HCT116 (cell line): Measurements from ENCODE around the gene CUL9. TPM values are rescaled to one million over a fixed set of nuclear protein-coding genes. Genes with fewer than 3 reads are reported as not detected.

Source experiments
- ATAC-seq: fragments of 200-7000 bp; cut with Tn5 transposase; 2 replicates; pipeline ENCODE4 v1.9.1; 2020; ENCODE audit warnings: mild to moderate bottlenecking, moderate library complexity
- BruUV-seq: library from RNA; stranded (reverse); fragments of 400-500 nt; replicated peaks from 2 replicates; lab custom pipeline; 2021; lab: Mats Ljungman, UMichigan
- CTCF ChIA-PET: fragments of 300-600 bp; sonication (Branson Sonifier 250); formaldehyde crosslinking; loops from one replicate; lab custom pipeline; 2021; ENCODE audit warnings: antibody characterized with exemption; lab: Charles Lee
- POLR2A ChIA-PET: fragments of 300-600, 350-600 bp; sonication (Branson Sonifier 250); formaldehyde crosslinking; loops from one replicate; lab custom pipeline; 2021; ENCODE audit warnings: antibody characterized with exemption; lab: Charles Lee
- RAD21 ChIA-PET, 2 experiments: fragments of 300-600 bp; sonication (Branson Sonifier 250); formaldehyde crosslinking; loops; one replicate each; lab custom pipeline; 2023; ENCODE audit warnings: low total read pairs in 2 of 2; ENCODE audit not compliant: uncharacterized antibody in 2 of 2, unreplicated experiment in 2 of 2, low non-redundant PET in 1 of 2; lab: Charles Lee
- DNase-seq: peaks from one replicate; pipeline ENCODE4 v3.0.0-alpha.2; 2010; ENCODE audit warnings: low read depth, low spot score
- H2AFZ ChIP-seq: fragments of 200-600 bp; shearing (Covaris generic), sonication (generic); 2 replicates; pipeline ENCODE4 v1.6.1; 2017; ENCODE audit warnings: low read depth, mixed run types, mixed read lengths, antibody characterized with exemption, low read length; ENCODE audit not compliant: poor library complexity, severe bottlenecking
- H3K27ac ChIP-seq: 2 replicates; pipeline ENCODE4 v1.5.1; 2012; ENCODE audit warnings: low read depth, low read length
- H3K27me3 ChIP-seq: fragments of 200-600 bp; sonication (generic); 2 replicates; pipeline ENCODE4 v1.6.1; 2016; ENCODE audit warnings: mixed run types, low read length, mixed read lengths; ENCODE audit not compliant: insufficient read depth
- H3K36me3 ChIP-seq, 2 experiments: fragments of 200-500 bp in 1 of 2; fragments of 200-600 bp in 1 of 2; sonication (Bioruptor generic) in 1 of 2; sonication (generic) in 1 of 2; 2 replicates each; pipeline versions ENCODE4 v1.5.1 to v1.6.1; 2014 to 2016; ENCODE audit warnings: low read length in 2 of 2, inconsistent platforms in 1 of 2, mixed read lengths in 1 of 2, mixed run types in 1 of 2; ENCODE audit not compliant: insufficient read depth in 2 of 2, control insufficient read depth in 1 of 2
- H3K4me1 ChIP-seq, 2 experiments: fragments of 200-600 bp in 1 of 2; sonication (generic) in 1 of 2; 2 replicates each; pipeline versions ENCODE4 v1.5.1 to v1.6.1; 2012 to 2017; ENCODE audit warnings: low read length in 2 of 2, inconsistent platforms in 1 of 2, mild to moderate bottlenecking in 1 of 2, mixed read lengths in 1 of 2, mixed run types in 1 of 2, moderate library complexity in 1 of 2; ENCODE audit not compliant: insufficient read depth in 2 of 2, control insufficient read depth in 1 of 2
- H3K4me2 ChIP-seq: fragments of 200-600 bp; sonication (generic); 2 replicates; pipeline ENCODE4 v1.6.1; 2017; ENCODE audit warnings: mixed run types, low read length, mixed read lengths
- H3K4me3 ChIP-seq, 2 experiments: fragments of 200-600 bp in 1 of 2; sonication (generic) in 1 of 2; replicated peaks in 1 of 2; 2 replicates each; pipeline ENCODE4 v1.5.1; 2011 to 2016; ENCODE audit warnings: low read length in 2 of 2, control low read depth in 1 of 2, low read depth in 1 of 2, mild to moderate bottlenecking in 1 of 2, mixed read lengths in 1 of 2, mixed run types in 1 of 2
- H3K79me2 ChIP-seq: fragments of 200-600 bp; sonication (generic); 2 replicates; pipeline ENCODE4 v1.6.1; 2017; ENCODE audit warnings: mild to moderate bottlenecking, mixed run types, low read length, moderate library complexity, mixed read lengths; ENCODE audit not compliant: insufficient read depth
- H3K9ac ChIP-seq: fragments of 200-600 bp; sonication (generic); 2 replicates; pipeline ENCODE4 v1.6.1; 2016; ENCODE audit warnings: low read length, mixed read lengths
- H3K9me2 ChIP-seq: fragments of 200-600 bp; sonication (generic), shearing (Covaris generic); 2 replicates; pipeline ENCODE4 v1.6.1; 2017; ENCODE audit warnings: mixed run types, mild to moderate bottlenecking, moderate library complexity; ENCODE audit not compliant: insufficient read depth
- H3K9me3 ChIP-seq, 2 experiments: fragments of 200-500 bp in 1 of 2; fragments of 200-600 bp in 1 of 2; sonication (Bioruptor generic) in 1 of 2; sonication (generic) in 1 of 2; 2 replicates each; pipeline ENCODE4 v1.6.1; 2014 to 2017; ENCODE audit warnings: low read length in 2 of 2, mixed read lengths in 2 of 2, inconsistent platforms in 1 of 2, low read depth in 1 of 2, mild to moderate bottlenecking in 1 of 2, mixed run types in 1 of 2, moderate library complexity in 1 of 2; ENCODE audit not compliant: control insufficient read depth in 1 of 2, insufficient read depth in 1 of 2
- H4K20me1 ChIP-seq: fragments of 200-600 bp; sonication (generic), shearing (Covaris generic); 2 replicates; pipeline ENCODE4 v1.6.1; 2017; ENCODE audit warnings: mixed run types, mild to moderate bottlenecking, moderate library complexity; ENCODE audit not compliant: insufficient read depth
- CBX3 ChIP-seq: IDR thresholded peaks from 2 replicates; pipeline ENCODE4 v1.6.1; 2012; ENCODE audit warnings: low read depth
- ELF1 ChIP-seq: IDR thresholded peaks from 2 replicates; pipeline ENCODE4 v1.6.1; 2012; ENCODE audit warnings: low read depth, borderline replicate concordance
- EZH2phosphoT487 ChIP-seq: fragments of 200-600 bp; IDR thresholded peaks from 2 replicates; pipeline ENCODE4 v1.6.1; 2018; ENCODE audit warnings: antibody characterized with exemption, borderline replicate concordance
- POLR2AphosphoS5 ChIP-seq: IDR thresholded peaks from 2 replicates; pipeline ENCODE4 v1.6.1; 2011; ENCODE audit warnings: mild to moderate bottlenecking, low read depth, low read length, moderate library complexity
- RAD21 ChIP-seq: IDR thresholded peaks from 2 replicates; pipeline ENCODE4 v1.6.1; 2012; ENCODE audit warnings: low read depth, mild to moderate bottlenecking
- REST ChIP-seq: IDR thresholded peaks from 2 replicates; pipeline ENCODE4 v1.6.1; 2012; ENCODE audit warnings: low read depth
- SIN3A ChIP-seq: IDR thresholded peaks from 2 replicates; pipeline ENCODE4 v1.6.1; 2012; ENCODE audit warnings: low read depth
- SP1 ChIP-seq: IDR thresholded peaks from 2 replicates; pipeline ENCODE4 v1.6.1; 2012; ENCODE audit warnings: low read depth
- SRF ChIP-seq: IDR thresholded peaks from 2 replicates; pipeline ENCODE4 v1.6.1; 2012; ENCODE audit warnings: low read depth
- ZFX ChIP-seq: fragments of 450-650 bp; IDR thresholded peaks from 2 replicates; pipeline ENCODE4 v1.6.1; 2017
- intact Hi-C: fragments of 100-400 bp; cut with micrococcal nuclease; formaldehyde crosslinking; loops from 2 replicates; pipeline ENCODE4 v1.10.0; 2022
- total RNA-seq: library from RNA; stranded (reverse); gene quantifications from one replicate; pipeline ENCODE4 v1.2.1, GENCODE V29; 2021; ENCODE audit not compliant: unreplicated experiment
- TF ChIP-seq, protein P1 (sequence below): IDR thresholded peaks from 2 replicates; pipeline ENCODE4 v1.6.1; 2012
- TF ChIP-seq, protein P2 (sequence below): IDR thresholded peaks from 2 replicates; pipeline ENCODE4 v1.6.1; 2011; ENCODE audit warnings: mild to moderate bottlenecking, low read length, moderate library complexity; ENCODE audit not compliant: insufficient replicate concordance; ENCODE audit errors: extremely low read depth
- TF ChIP-seq, protein P3 (sequence below): IDR thresholded peaks from 2 replicates; pipeline ENCODE4 v1.6.1; 2012

Gene CUL9
- total RNA-seq, 1 experiment from 2014 or later = 36.5 TPM

- ChIA-PET RAD21 (no interaction called here), CTCF (no interaction called here), POLR2A (no interaction called here)
- intact Hi-C loops = no loop called here
- H4K20me1 ChIP-seq = no peaks in the 10 kb centered on the region
- no peak overlapping the region for H3K4me2 ChIP-seq
- no peaks in the 10 kb centered on the region for H3K79me2 ChIP-seq
- H3K36me3 ChIP-seq = no peaks in the 10 kb centered on the region; a peak in 1 of 4 replicates
- no peaks in the 10 kb centered on the region for H3K9me2 ChIP-seq
- no peak for TF ChIP-seq REST
- TF ChIP-seq CBX3 = no peak
- no peak for TF ChIP-seq RAD21
- no peak for TF ChIP-seq ZFX
- TF ChIP-seq, protein P1, sequence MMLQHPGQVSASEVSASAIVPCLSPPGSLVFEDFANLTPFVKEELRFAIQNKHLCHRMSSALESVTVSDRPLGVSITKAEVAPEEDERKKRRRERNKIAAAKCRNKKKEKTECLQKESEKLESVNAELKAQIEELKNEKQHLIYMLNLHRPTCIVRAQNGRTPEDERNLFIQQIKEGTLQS = no peak
- no peak for TF ChIP-seq ELF1
- no peak for TF ChIP-seq SRF
- TF ChIP-seq SP1 = no peak
- TF ChIP-seq, protein P2, sequence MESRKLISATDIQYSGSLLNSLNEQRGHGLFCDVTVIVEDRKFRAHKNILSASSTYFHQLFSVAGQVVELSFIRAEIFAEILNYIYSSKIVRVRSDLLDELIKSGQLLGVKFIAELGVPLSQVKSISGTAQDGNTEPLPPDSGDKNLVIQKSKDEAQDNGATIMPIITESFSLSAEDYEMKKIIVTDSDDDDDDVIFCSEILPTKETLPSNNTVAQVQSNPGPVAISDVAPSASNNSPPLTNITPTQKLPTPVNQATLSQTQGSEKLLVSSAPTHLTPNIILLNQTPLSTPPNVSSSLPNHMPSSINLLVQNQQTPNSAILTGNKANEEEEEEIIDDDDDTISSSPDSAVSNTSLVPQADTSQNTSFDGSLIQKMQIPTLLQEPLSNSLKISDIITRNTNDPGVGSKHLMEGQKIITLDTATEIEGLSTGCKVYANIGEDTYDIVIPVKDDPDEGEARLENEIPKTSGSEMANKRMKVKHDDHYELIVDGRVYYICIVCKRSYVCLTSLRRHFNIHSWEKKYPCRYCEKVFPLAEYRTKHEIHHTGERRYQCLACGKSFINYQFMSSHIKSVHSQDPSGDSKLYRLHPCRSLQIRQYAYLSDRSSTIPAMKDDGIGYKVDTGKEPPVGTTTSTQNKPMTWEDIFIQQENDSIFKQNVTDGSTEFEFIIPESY = no peak
- no peak for TF ChIP-seq POLR2AphosphoS5
- no peak for TF ChIP-seq EZH2phosphoT487
- TF ChIP-seq, protein P3, sequence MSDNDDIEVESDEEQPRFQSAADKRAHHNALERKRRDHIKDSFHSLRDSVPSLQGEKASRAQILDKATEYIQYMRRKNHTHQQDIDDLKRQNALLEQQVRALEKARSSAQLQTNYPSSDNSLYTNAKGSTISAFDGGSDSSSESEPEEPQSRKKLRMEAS = no peak
- no peak for TF ChIP-seq SIN3A
- peaks cover 4% of the 10 kb centered on the region; the same call in 1 of the 2 replicates for H3K27me3 ChIP-seq
- DNase-seq = no peak
- H3K9me3 ChIP-seq = no peaks in the 10 kb centered on the region
- no peak for ATAC-seq
- H3K4me3 ChIP-seq = no peak overlapping the region
- H3K4me1 ChIP-seq = no peaks in the 10 kb centered on the region
- no peak overlapping the region for H3K9ac ChIP-seq
- no TSS peak for BruUV-seq
- H3K27ac ChIP-seq = no peak overlapping the region
- H2AFZ ChIP-seq = no peak overlapping the region
These were observed 73.5 kb downstream of the CUL9 start for GRCh38 chr6:43255408-43256054.
